Measurements from ENCODE around the gene SCFD1. TPM values are rescaled to one million over a fixed set of nuclear protein-coding genes. Genes with fewer than 3 reads are reported as not detected.

Gene SCFD1
- total RNA-seq, 1 donor from 2014 or later = 41.0 TPM

DNA sequence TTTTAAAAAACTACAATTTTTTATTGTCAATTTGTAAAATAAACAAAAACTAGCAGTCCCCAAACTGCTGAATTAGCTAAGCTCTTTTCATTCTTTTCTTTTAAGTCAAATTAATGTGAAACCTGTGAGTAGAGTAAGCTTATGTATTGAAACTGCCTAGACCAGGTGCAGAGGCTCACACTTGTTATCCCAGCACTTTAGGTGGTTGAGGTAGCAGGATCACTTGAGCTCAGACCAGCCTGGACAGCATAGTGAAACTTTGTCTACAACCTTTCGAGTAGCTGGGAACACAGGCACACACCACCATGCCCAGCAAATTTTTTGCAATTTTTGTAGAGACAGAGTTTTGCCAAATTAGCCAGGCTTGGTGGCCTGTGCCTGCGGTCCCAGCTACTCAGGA is 26.4 kb downstream of the SCFD1 start:
- TF ChIP-seq, protein P1, sequence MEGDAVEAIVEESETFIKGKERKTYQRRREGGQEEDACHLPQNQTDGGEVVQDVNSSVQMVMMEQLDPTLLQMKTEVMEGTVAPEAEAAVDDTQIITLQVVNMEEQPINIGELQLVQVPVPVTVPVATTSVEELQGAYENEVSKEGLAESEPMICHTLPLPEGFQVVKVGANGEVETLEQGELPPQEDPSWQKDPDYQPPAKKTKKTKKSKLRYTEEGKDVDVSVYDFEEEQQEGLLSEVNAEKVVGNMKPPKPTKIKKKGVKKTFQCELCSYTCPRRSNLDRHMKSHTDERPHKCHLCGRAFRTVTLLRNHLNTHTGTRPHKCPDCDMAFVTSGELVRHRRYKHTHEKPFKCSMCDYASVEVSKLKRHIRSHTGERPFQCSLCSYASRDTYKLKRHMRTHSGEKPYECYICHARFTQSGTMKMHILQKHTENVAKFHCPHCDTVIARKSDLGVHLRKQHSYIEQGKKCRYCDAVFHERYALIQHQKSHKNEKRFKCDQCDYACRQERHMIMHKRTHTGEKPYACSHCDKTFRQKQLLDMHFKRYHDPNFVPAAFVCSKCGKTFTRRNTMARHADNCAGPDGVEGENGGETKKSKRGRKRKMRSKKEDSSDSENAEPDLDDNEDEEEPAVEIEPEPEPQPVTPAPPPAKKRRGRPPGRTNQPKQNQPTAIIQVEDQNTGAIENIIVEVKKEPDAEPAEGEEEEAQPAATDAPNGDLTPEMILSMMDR (IDR thresholded peaks at IDR 0.05) = no peak
- H3K36me3 ChIP-seq = peaks cover 51 to 78% of the 10 kb centered on the region in 2 donors
- H3K27ac ChIP-seq = no peak overlapping the region
- H3K27me3 ChIP-seq = no peaks in the 10 kb centered on the region
- no peak for DNase-seq (ENCODE audit: low spot score in 2 of 2)
- H3K4me1 ChIP-seq = no peaks in the 10 kb centered on the region
- H3K9me3 ChIP-seq = no peaks in the 10 kb centered on the region
- H3K4me3 ChIP-seq = no peak overlapping the region
- intact Hi-C loops (cut with DNase I) = no loop called here

DNA sequence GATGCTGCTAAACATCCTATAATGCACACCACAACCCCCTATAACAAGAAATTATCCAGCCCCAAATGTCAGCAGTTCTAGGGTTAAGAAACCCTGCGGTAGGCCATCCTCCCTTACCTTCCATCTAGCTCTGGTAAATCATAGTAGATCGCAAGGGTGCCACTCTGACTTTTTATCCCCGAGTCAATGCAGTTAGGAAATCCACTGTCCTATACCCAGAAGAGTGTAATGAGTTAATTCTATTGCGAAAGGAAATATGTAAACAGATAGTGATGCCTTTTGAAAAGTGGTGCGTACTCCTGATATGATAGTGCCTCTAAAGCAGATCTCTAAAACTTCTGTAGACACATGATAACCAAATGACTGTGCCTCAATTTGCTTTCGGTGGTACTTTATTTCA is 29.8 kb downstream of the SCFD1 start:
- intact Hi-C loops (cut with DNase I) = loop anchor here (10.0 kb wide), 1 partner anchor 253 kb away; no protein-coding TSS in a partner anchor

DNA sequence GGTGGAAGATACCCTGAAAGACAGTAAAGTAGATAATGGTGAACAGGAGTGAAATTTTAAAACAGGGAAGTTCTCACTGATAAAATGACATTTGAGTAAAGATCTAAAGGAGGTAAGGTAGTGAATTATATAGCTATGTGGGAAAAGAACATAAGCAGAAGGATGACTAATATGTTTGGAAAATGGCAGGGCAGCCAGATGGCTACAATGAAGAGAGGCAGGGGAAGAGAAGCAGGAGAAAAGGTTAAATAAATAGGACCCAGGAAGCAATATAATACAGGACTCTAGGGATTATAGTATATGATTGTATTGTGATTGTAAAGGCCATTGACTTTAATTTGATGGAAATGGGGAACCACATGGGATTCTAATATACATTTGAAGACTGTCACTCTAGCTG is 33.0 kb downstream of the SCFD1 start:
- no peak for DNase-seq (ENCODE audit: low spot score in 2 of 2)
- H3K4me3 ChIP-seq = no peak overlapping the region
- no peaks in the 10 kb centered on the region for H3K9me3 ChIP-seq
- H3K4me1 ChIP-seq = no peaks in the 10 kb centered on the region
- TF ChIP-seq, protein P1 (IDR thresholded peaks at IDR 0.05) = no peak
- H3K27me3 ChIP-seq = no peaks in the 10 kb centered on the region
- peaks cover 53 to 67% of the 10 kb centered on the region in 2 donors for H3K36me3 ChIP-seq
- no peak overlapping the region for H3K27ac ChIP-seq
- intact Hi-C loops (cut with DNase I) = loop anchor here (10.0 kb wide), 1 partner anchor 250 kb away; no protein-coding TSS in a partner anchor

More for the DNA sequence above, 29.8 kb downstream of the SCFD1 start:
- Histone ChIP-seq H3K27ac (no peak overlapping the region), H3K4me1 (no peaks in the 10 kb centered on the region), H3K27me3 (no peaks in the 10 kb centered on the region), H3K4me3 (no peak overlapping the region), H3K36me3 (peaks cover 56 to 74% of the 10 kb centered on the region in 2 donors), H3K9me3 (no peaks in the 10 kb centered on the region)
- TF ChIP-seq, protein P1 (IDR thresholded peaks at IDR 0.05) = no peak
- DNase-seq (ENCODE audit: low spot score in 2 of 2) = no peak

DNA sequence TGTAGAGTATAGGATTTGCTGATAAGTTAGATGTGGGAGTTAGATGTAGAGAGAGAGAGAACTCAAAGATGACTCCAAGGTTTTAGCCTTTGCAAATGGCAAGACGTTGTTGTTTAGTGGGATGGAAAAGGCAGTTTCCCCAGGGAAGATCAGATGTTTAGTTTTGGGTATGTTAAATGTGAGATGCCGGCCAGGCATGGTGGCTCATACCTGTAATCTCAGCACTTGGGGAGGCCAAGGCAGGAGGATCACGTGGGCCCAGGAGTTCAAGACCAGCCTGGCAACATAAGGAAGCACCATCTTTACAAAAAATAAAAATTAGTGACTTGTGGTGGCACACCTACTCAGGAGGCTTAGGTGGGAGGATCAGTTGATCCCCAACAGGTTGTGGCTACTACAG is 33.5 kb downstream of the SCFD1 start:
- intact Hi-C loops (cut with DNase I) = loop anchor here (10.0 kb wide), 1 partner anchor 249 kb away; no protein-coding TSS in a partner anchor
- no peak for DNase-seq (ENCODE audit: low spot score in 2 of 2)
- no peaks in the 10 kb centered on the region for H3K27me3 ChIP-seq
- no peaks in the 10 kb centered on the region for H3K4me1 ChIP-seq
- H3K9me3 ChIP-seq = no peaks in the 10 kb centered on the region
- H3K36me3 ChIP-seq = peaks cover 53 to 64% of the 10 kb centered on the region in 2 donors
- TF ChIP-seq, protein P1 (IDR thresholded peaks at IDR 0.05) = no peak
- no peak overlapping the region for H3K27ac ChIP-seq
- H3K4me3 ChIP-seq = no peak overlapping the region

DNA sequence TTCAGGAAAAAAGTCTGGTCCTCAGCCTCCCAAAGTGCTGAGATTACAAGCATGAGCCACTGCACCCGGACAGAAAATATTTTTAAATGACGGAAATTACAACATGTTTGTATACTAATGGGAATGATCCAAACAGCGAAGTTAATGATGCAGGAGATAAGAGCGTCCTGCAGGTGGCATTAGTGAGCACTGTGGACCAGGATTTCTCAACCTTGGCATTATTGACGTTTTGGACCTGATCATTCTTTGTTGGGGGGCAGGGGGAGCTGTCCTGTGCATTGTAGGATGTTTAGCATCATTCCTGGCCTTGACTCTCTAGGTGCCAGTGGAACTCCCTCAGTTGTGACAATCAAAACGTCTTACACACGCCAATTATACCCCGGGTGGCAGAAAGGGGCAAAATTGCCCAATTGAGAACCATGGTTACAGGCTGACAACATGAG is 34.1 kb downstream of the SCFD1 start:
- peak overlapping the region in 1 of 2 donors; percentile 8 for H3K27ac ChIP-seq
- H3K4me1 ChIP-seq = no peaks in the 10 kb centered on the region
- no peak for DNase-seq (ENCODE audit: low spot score in 2 of 2)
- H3K27me3 ChIP-seq = no peaks in the 10 kb centered on the region
- H3K4me3 ChIP-seq = no peak overlapping the region
- TF ChIP-seq, protein P1 (IDR thresholded peaks at IDR 0.05) = peak in 2 of 3 experiments; percentile 40 to 49
- peaks cover 50 to 59% of the 10 kb centered on the region in 2 donors for H3K36me3 ChIP-seq
- intact Hi-C loops (cut with DNase I) = loop anchor here (10.0 kb wide), 1 partner anchor 249 kb away; no protein-coding TSS in a partner anchor
- H3K9me3 ChIP-seq = no peaks in the 10 kb centered on the region

Data from ascending aorta (tissue), 2 donors.